GM19452 (cell line): Measurements from ENCODE around the gene EXOC1.

Experiments
- ATAC-seq: cut with Tn5 transposase; IDR thresholded peaks from one replicate; pipeline ENCODE4 v1.9.1; 2021; ENCODE audit not compliant: unreplicated experiment

The EXOC1 gene

DNA sequence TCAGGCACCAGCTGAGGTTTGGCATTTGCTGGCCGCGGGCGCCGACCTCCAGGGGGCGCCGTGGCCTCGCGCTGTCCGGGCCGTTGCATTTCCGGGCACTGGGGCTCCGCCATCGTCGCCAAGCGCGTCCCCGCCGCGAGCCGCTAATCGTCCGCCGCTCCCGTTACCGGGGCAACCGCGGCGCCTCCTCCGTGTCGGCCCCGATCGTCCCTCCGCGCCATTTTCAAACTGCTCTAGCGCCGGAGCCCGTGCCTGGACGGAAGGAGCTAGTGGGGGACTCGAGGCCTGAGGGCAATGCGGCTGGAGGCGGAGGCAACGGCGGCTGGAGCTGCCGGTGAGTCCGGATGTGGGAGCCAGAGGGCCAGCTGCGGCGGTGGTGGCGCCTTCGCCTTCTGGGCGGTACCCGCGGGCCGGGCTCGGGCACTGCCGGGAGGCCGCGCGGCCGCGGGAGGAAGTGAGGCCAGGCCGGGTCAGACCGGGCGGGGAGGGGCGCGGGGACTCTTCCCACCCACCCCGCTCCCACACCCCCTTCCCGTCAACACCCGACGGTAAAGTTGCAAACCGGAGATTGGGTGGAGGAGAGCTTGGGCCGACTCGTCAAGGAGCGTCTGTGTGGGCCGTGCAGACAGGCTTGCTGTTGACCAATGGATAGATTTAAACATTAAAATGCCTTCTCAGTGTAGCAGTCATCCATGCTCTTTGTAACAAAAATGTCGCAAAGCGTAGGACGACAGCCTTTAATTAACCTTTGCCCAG, 95.5 kb downstream of the EXOC1 start, which contains the start of gene CEP135:
Gene CEP135 (plus strand): TSS at position 220 of the 756 bp plus-strand sequence. CDS start 3,186 bp downstream, outside the sequence.
- ATAC-seq: peak; percentile 74

DNA sequence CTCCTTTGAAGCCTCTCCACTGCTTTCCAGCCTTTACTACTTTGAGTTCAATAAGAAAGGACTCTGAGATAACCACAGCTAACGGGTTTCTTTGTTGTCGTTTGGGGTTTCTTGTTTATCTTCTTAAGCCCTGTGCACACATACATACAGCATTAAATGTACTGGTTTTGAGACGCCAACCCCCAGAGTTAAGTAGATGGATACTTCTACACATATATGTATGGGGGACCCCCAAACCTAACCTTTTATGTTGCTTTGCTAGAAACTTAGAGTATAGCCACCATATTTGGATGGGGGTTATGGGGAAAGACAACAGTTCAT, 96.0 kb downstream of the EXOC1 start:
- ATAC-seq: no peak

DNA sequence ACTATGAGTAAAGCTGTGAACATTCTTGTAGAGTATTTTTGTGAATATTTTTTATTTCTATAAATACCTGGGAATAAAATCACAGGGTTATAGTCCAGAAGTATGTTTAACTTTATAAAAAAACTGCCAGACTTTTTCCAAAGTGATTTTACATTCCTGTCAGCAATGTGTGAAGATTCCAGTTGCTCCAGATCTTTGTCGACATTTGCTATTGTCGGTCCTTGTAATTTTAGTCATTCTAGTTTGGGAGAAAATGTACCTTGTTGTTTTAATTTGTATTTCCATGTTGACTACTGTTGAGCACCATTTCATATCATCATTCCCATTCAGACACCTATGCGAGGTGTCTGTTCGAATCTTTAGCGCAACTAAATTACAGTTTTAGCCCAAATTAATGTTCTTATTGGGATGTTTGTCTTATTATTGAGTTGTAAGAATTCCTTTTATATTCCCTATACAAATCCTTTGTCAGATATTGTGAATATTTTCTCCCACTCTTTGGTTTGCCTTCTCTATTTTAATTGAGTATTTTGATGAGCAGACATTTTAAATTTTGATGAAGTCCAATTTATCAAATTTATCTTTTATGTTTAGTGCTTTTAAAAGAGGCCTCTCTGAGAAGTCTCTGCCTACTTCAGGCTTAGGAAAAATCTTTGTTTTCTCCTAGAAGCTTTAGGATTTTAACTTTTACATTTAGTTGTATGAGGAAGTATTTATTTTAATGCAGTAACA, 97.9 kb downstream of the EXOC1 start:
- ATAC-seq: no peak
